K562 (cell line): ENCODE data around the gene EXOC4. TPM values are rescaled to one million over a fixed set of nuclear protein-coding genes. Genes with fewer than 3 reads are reported as not detected.

Experiments
- ATAC-seq: fragments of 200-7000 bp; cut with Tn5 transposase; 3 replicates; pipeline ENCODE4 v1.9.1; 2020; ENCODE audit warnings: moderate library complexity
- BruUV-seq: library from RNA; stranded (reverse); fragments of 400-500 nt; replicated peaks from 2 replicates; lab custom pipeline; 2021; lab: Mats Ljungman, UMichigan
- CTCF ChIA-PET: fragments of 300-600 bp; formaldehyde crosslinking; extraction: SDS; loops from one replicate; lab custom pipeline; 2021; ENCODE audit warnings: low intra/inter-chr PET ratio; lab: Yijun Ruan, JAX
- POLR2A ChIA-PET: fragments of 300-600, 350-650 bp; sonication (Branson Sonifier 250); formaldehyde crosslinking; extraction: SDS; loops from one replicate; lab custom pipeline; 2021; ENCODE audit warnings: antibody characterized with exemption, inconsistent platforms; lab: Yijun Ruan, JAX
- DNase-seq, 4 experiments: peaks; one replicate each; pipeline versions ENCODE4 v3.0.0 to v3.0.0-alpha.2; 2011 to 2018; ENCODE audit warnings: low spot score in 3 of 4, mixed read lengths in 3 of 4; ENCODE audit errors: extremely low read depth in 1 of 4
- FAIRE-seq: peaks from 2 replicates; lab custom pipeline; 2011; peaks lifted over from hg19 to GRCh38; lab: Jason Lieb, UNC
- H2AFZ ChIP-seq: 2 replicates; pipeline ENCODE4 v1.6.0; 2011; ENCODE audit warnings: low read depth, low read length, control low read depth, inconsistent platforms
- H3K27ac ChIP-seq: fragments of 200-600 bp; 3 replicates; pipeline ENCODE4 v1.8.0; 2011; ENCODE audit warnings: low read depth, mild to moderate bottlenecking, control low read depth, inconsistent platforms, low read length, moderate library complexity, mixed read lengths; ENCODE audit errors: extremely low read depth
- H3K27me3 ChIP-seq, 2 experiments: fragments of 300-600 bp in 1 of 2; 2 replicates in 1 of 2; 3 replicates in 1 of 2; pipeline versions ENCODE4 v1.6.0 to v1.8.0; 2011; ENCODE audit warnings: inconsistent platforms in 2 of 2, low read length in 2 of 2, mild to moderate bottlenecking in 1 of 2, mixed read lengths in 1 of 2, moderate library complexity in 1 of 2; ENCODE audit not compliant: control insufficient read depth in 2 of 2, insufficient read depth in 2 of 2
- H3K36me3 ChIP-seq: fragments of 300-600 bp; 3 replicates; pipeline ENCODE4 v1.8.0; 2011; ENCODE audit warnings: mild to moderate bottlenecking, low read length, inconsistent platforms; ENCODE audit not compliant: control insufficient read depth, insufficient read depth
- H3K4me1 ChIP-seq, 2 experiments: fragments of 200-600 bp in 1 of 2; replicated peaks in 1 of 2; 2 replicates in 1 of 2; 3 replicates in 1 of 2; pipeline versions ENCODE4 v1.5.1 to v1.8.0; 2011; ENCODE audit warnings: inconsistent platforms in 2 of 2, low read length in 2 of 2, mild to moderate bottlenecking in 1 of 2, mixed read lengths in 1 of 2, moderate library complexity in 1 of 2; ENCODE audit not compliant: control insufficient read depth in 2 of 2, insufficient read depth in 2 of 2
- H3K4me2 ChIP-seq: 2 replicates; pipeline ENCODE4 v1.6.1; 2011; ENCODE audit warnings: low read length, control low read depth, inconsistent platforms, mixed read lengths; ENCODE audit not compliant: insufficient read depth
- H3K4me3 ChIP-seq: fragments of 200-600 bp; sonication (generic), shearing (Covaris generic); 2 replicates; pipeline ENCODE4 v1.5.1; 2016; ENCODE audit warnings: control low read depth, inconsistent platforms
- H3K79me2 ChIP-seq: fragments of 200-600 bp; 3 replicates; pipeline ENCODE4 v1.8.0; 2011; ENCODE audit warnings: low read length, inconsistent platforms; ENCODE audit not compliant: control insufficient read depth, insufficient read depth
- H3K9ac ChIP-seq, 2 experiments: 2 replicates each; pipeline versions ENCODE4 v1.6.0 to v1.6.1; 2011; ENCODE audit warnings: low read depth in 2 of 2, low read length in 2 of 2, control low read depth in 1 of 2, inconsistent platforms in 1 of 2, mild to moderate bottlenecking in 1 of 2, mixed read lengths in 1 of 2; ENCODE audit not compliant: insufficient read depth in 1 of 2
- H3K9me1 ChIP-seq: one replicate; pipeline ENCODE4 v1.6.0; 2011; ENCODE audit warnings: inconsistent platforms, mild to moderate bottlenecking, low read length, moderate library complexity; ENCODE audit not compliant: control insufficient read depth, insufficient read depth
- H3K9me3 ChIP-seq: replicated peaks from 2 replicates; pipeline ENCODE4 v1.5.1; 2011; ENCODE audit warnings: low read depth, low read length, inconsistent platforms; ENCODE audit not compliant: control insufficient read depth, insufficient read depth
- H4K20me1 ChIP-seq: replicated peaks from 2 replicates; pipeline ENCODE4 v1.6.1; 2011; ENCODE audit warnings: low read length, inconsistent platforms, mixed read lengths; ENCODE audit not compliant: control insufficient read depth, insufficient read depth
- EWSR1 ChIP-seq: fragments of 450-650 bp; IDR thresholded peaks from 2 replicates; pipeline ENCODE4 v1.6.1; 2018; ENCODE audit warnings: borderline replicate concordance, mild to moderate bottlenecking, low read depth, moderate library complexity; ENCODE audit not compliant: partially characterized antibody
- RBM25 ChIP-seq: fragments of 200-400 bp; formaldehyde crosslinking; IDR thresholded peaks from 2 replicates; pipeline ENCODE4 v1.6.1; 2018; ENCODE audit warnings: low read length, low read depth, moderate library complexity; ENCODE audit not compliant: severe bottlenecking
- ZNF121 ChIP-seq: sonication (generic); formaldehyde crosslinking; conservative IDR thresholded peaks from 2 replicates; pipeline ENCODE4 v1.8.0; 2022; ENCODE audit warnings: missing genetic modification reagents
- ZNF165 ChIP-seq: fragments of 250-450 bp; sonication (Bioruptor Pico); IDR thresholded peaks from 2 replicates; pipeline ENCODE4 v1.4.0; 2020; ENCODE audit warnings: borderline replicate concordance
- ZNF766 ChIP-seq: fragments of 200-800 bp; sonication (Bioruptor generic); conservative IDR thresholded peaks from 2 replicates; pipeline ENCODE4 v1.6.1; 2016; ENCODE audit warnings: missing genetic modification characterization, missing compliant biosample characterization
- WGBS: fragments of 100-300 bp; shearing (Covaris generic); methylation state at CpG from one replicate; pipeline ENCODE4 v1.1.6; 2016; ENCODE audit warnings: low coverage, mixed read lengths; ENCODE audit not compliant: insufficient coverage; ENCODE audit errors: missing lambda C conversion rate; 5-methylcytosine and 5-hydroxymethylcytosine counted together
- in situ Hi-C: fragments of 300-500 bp; cut with MboI; formaldehyde crosslinking; loops from 4 replicates; pipeline ENCODE4 v1.15.0; 2018; ENCODE audit warnings: inconsistent platforms, mixed read lengths
- intact Hi-C: fragments of 100-400 bp; cut with micrococcal nuclease; formaldehyde crosslinking; loops from 2 replicates; pipeline ENCODE4 v1.14.2; 2022
- polyA plus RNA-seq, 8 experiments: library from polyadenylated mRNA; depleted of rRNA in 4 of 8; stranded (reverse) in 5 of 8; unstranded in 3 of 8; fragments of >200 nt; fragmentation: Nextera tagmentation in 2 of 8; fragmentation: Illumina TruSeq in 1 of 8; extraction: Ambion mirVana in 2 of 8; extraction: Trizol in 1 of 8; gene quantifications; 2 replicates each; pipeline versions ENCODE4 v1.2.1 to v1.2.3, GENCODE V29; 2011 to 2014; ENCODE audit warnings: inconsistent platforms in 1 of 8, missing spikeins in 1 of 8
- total RNA-seq, 7 experiments: library from RNA; depleted of rRNA in 6 of 7; stranded (reverse); fragments of >200 nt in 6 of 7; fragmentation: Illumina TruSeq in 2 of 7; extraction: Trizol in 2 of 7; gene quantifications; 2 replicates each; pipeline versions ENCODE4 v1.2.1 to v1.2.3, GENCODE V29; 2011 to 2021; ENCODE audit warnings: low replicate concordance in 1 of 7
- TF ChIP-seq, protein P1 (sequence below): fragments of 450-650 bp; formaldehyde crosslinking; conservative IDR thresholded peaks from 2 replicates; pipeline ENCODE4 v1.4.0; 2022; ENCODE audit warnings: mild to moderate bottlenecking, missing genetic modification characterization
- TF ChIP-seq, protein P2 (sequence below): sonication (generic); formaldehyde crosslinking; IDR thresholded peaks from 2 replicates; pipeline ENCODE4 v1.8.0; 2022; ENCODE audit warnings: mild to moderate bottlenecking, missing genetic modification reagents

EXOC4 gene
- total and polyA plus RNA-seq, 9 of the 15 experiments (the other 6 are each of a cell fraction or from before 2014, with no cell fraction given), result 18.5 to 73.1 (median 46.6) TPM

DNA sequence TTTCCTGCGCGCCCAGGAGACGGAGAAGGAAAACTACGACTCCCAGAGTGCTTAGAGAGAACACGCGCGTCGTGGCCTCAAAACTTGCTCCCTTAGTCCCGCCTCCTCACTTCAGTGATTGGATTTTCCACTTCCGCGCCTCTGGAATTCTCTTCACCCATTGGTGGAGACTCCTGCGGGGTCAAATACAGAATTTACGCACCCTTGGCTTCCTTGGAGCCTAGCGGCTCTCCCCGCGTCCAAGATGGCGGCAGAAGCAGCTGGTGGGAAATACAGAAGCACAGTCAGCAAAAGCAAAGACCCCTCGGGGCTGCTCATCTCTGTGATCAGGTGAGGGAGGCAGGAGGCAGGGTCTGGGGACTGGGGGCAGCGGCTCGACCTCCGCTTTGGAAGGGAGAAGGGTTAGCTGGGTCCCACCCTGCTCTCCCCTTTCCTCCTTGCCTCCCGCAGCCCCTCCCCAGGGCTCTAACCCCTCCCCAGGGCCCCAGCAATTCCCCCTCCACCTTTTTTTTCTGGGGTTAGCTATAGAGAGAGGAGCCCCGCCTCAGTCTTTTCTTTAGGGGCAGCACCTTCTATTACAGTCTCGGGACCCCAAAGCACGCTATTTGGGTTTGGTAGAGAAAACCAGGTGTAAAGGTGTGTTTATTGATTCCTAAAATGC lies at the start of gene EXOC4 (continued):
- TF ChIP-seq, protein P1, sequence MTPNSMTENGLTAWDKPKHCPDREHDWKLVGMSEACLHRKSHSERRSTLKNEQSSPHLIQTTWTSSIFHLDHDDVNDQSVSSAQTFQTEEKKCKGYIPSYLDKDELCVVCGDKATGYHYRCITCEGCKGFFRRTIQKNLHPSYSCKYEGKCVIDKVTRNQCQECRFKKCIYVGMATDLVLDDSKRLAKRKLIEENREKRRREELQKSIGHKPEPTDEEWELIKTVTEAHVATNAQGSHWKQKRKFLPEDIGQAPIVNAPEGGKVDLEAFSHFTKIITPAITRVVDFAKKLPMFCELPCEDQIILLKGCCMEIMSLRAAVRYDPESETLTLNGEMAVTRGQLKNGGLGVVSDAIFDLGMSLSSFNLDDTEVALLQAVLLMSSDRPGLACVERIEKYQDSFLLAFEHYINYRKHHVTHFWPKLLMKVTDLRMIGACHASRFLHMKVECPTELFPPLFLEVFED, result 0 out of 2 replicates have a peak, but pooled peaks have one; percentile 8

DNA sequence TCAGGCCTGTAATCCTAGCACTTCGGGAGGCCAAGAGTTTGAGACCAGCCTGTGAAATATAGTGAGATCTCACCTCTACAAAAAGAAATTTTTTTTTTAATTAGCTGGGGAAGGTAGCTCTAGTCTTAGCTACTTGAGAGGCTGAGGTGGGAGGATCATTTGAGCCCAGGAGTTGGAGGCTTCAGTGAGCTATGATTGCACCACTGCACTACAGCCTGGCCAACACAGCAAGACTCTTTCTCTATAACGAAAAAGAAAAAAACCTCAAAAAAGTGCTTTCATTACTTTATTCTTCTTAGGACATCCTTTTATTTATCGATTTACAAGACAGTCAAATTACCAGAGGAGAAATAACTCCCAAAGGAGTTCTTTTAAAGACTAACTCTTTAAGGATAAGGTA lies 49.4 kb upstream of the EXOC4 start:
- no peak for TF ChIP-seq EWSR1
- peak; percentile 58 for TF ChIP-seq ZNF121 (CRISPR knock-in tag)
- TF ChIP-seq, protein P2, sequence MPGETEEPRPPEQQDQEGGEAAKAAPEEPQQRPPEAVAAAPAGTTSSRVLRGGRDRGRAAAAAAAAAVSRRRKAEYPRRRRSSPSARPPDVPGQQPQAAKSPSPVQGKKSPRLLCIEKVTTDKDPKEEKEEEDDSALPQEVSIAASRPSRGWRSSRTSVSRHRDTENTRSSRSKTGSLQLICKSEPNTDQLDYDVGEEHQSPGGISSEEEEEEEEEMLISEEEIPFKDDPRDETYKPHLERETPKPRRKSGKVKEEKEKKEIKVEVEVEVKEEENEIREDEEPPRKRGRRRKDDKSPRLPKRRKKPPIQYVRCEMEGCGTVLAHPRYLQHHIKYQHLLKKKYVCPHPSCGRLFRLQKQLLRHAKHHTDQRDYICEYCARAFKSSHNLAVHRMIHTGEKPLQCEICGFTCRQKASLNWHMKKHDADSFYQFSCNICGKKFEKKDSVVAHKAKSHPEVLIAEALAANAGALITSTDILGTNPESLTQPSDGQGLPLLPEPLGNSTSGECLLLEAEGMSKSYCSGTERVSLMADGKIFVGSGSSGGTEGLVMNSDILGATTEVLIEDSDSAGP, result no peak
- peak; percentile 28 for TF ChIP-seq RBM25
- no peak for TF ChIP-seq ZNF165
- no peak for TF ChIP-seq ZNF766 (CRISPR knock-in tag)
- BruUV-seq, result no TSS peak
- Histone ChIP-seq H3K9ac (no peak overlapping the region), H3K27me3 (peaks cover 2 to 31% of the 10 kb centered on the region in 2 experiments; a peak in 4 of 5 replicates), H3K79me2 (no peaks in the 10 kb centered on the region), H3K9me3 (no peaks in the 10 kb centered on the region), H3K9me1 (no peaks in the 10 kb centered on the region), H3K36me3 (no peaks in the 10 kb centered on the region), H3K4me3 (no peak overlapping the region), H2AFZ (no peak overlapping the region), H3K4me1 (no peaks in the 10 kb centered on the region), H4K20me1 (no peaks in the 10 kb centered on the region), H3K4me2 (no peak overlapping the region), H3K27ac (no peak overlapping the region)
- FAIRE-seq (no peak), ATAC-seq (no peak), DNase-seq (no peak)
- WGBS, result 2% methylated on average over 3 of the region's 3 CpGs
- intact Hi-C loops (loop anchor here (10.0 kb wide), 1 partner anchor 269 kb away; no protein-coding TSS in a partner anchor), in situ Hi-C loops (no loop called here)
- POLR2A ChIA-PET, result no interaction called here
- CTCF ChIA-PET, result no interaction called here
